B cell (primary cell): ENCODE data around the gene CFAP61. TPM values are rescaled to one million over a fixed set of nuclear protein-coding genes. Genes with fewer than 3 reads are reported as not detected.

Experiments used
- ATAC-seq: fragments of 200-7000 bp; cut with Tn5 transposase; one replicate; pipeline ENCODE4 v1.10.0; 2021; ENCODE audit warnings: low read depth, mild to moderate bottlenecking, moderate number of reproducible peaks, moderate library complexity
- CTCF ChIA-PET: fragments of 350-600 bp; sonication (Branson Sonifier 250); formaldehyde crosslinking; loops from one replicate; lab custom pipeline; 2021; ENCODE audit warnings: antibody characterized with exemption, inconsistent platforms; lab: Charles Lee
- POLR2A ChIA-PET: fragments of 350-600 bp; sonication (Branson Sonifier 250); formaldehyde crosslinking; loops from one replicate; lab custom pipeline; 2021; ENCODE audit warnings: antibody characterized with exemption; lab: Charles Lee
- DNase-seq: peaks from one replicate; pipeline ENCODE4 v3.0.0; 2013
- H2AFZ ChIP-seq: 2 replicates; pipeline ENCODE4 v1.6.1; 2012; ENCODE audit warnings: mild to moderate bottlenecking, low read depth, low read length; ENCODE audit not compliant: insufficient read depth, poor library complexity, severe bottlenecking
- H3K27ac ChIP-seq, 2 donors: 1 replicate in 1 of 2; 2 replicates in 1 of 2; pipeline ENCODE4 v1.5.1; 2012 to 2013; ENCODE audit warnings: low read length in 2 of 2, mild to moderate bottlenecking in 2 of 2, moderate library complexity in 1 of 2
- H3K27me3 ChIP-seq, 4 experiments: fragments of 200-600 bp in 1 of 4; sonication (generic) in 1 of 4; replicated peaks in 1 of 4; 1 replicate in 2 of 4; 2 replicates in 2 of 4; pipeline versions ENCODE4 v1.6.1 to v1.7.0; 2013 to 2016; ENCODE audit warnings: low read length in 3 of 4, mild to moderate bottlenecking in 2 of 4, mixed read lengths in 1 of 4, moderate library complexity in 1 of 4; ENCODE audit not compliant: insufficient read depth in 4 of 4, control insufficient read depth in 3 of 4; ENCODE audit errors: control extremely low read depth in 1 of 4
- H3K36me3 ChIP-seq, 2 experiments: replicated peaks in 1 of 2; 1 replicate in 1 of 2; 2 replicates in 1 of 2; pipeline versions ENCODE4 v1.6.1 to v1.7.1; 2013; ENCODE audit warnings: low read length in 1 of 2; ENCODE audit not compliant: insufficient read depth in 2 of 2, control insufficient read depth in 1 of 2; ENCODE audit errors: control extremely low read depth in 1 of 2, extremely low read depth in 1 of 2
- H3K4me1 ChIP-seq, 2 donors: fragments of 200-600 bp in 1 of 2; sonication (generic) in 1 of 2; 1 replicate in 1 of 2; 2 replicates in 1 of 2; pipeline versions ENCODE4 v1.5.1 to v1.6.1; 2013 to 2017; ENCODE audit warnings: low read length in 2 of 2; ENCODE audit not compliant: control insufficient read depth in 2 of 2, insufficient read depth in 2 of 2
- H3K4me2 ChIP-seq: replicated peaks from 2 replicates; pipeline ENCODE3; 2012; ENCODE audit warnings: mild to moderate bottlenecking, low read depth, low read length; ENCODE audit not compliant: poor library complexity, severe bottlenecking
- H3K4me3 ChIP-seq, 5 experiments: fragments of 200-600 bp in 1 of 5; sonication (generic) in 1 of 5; 1 replicate in 3 of 5; 2 replicates in 2 of 5; pipeline versions ENCODE4 v1.5.1 to v1.7.0; 2011 to 2016; ENCODE audit warnings: low read length in 4 of 5, mild to moderate bottlenecking in 4 of 5, low read depth in 2 of 5, control low read depth in 1 of 5, moderate library complexity in 1 of 5; ENCODE audit not compliant: insufficient read depth in 1 of 5; ENCODE audit errors: control extremely low read depth in 1 of 5, extremely low read depth in 1 of 5
- H3K79me2 ChIP-seq: fragments of 200-600 bp; sonication (generic); one replicate; pipeline ENCODE4 v1.6.0; 2016; ENCODE audit warnings: low read length; ENCODE audit not compliant: control insufficient read depth, insufficient read depth
- H3K9ac ChIP-seq: fragments of 200-600 bp; sonication (generic); 2 replicates; pipeline ENCODE4 v1.6.1; 2017; ENCODE audit warnings: mild to moderate bottlenecking, low read length, moderate library complexity
- H3K9me3 ChIP-seq, 3 donors: one replicate each; pipeline versions ENCODE4 v1.6.1 to v1.7.1; 2013; ENCODE audit warnings: low read length in 2 of 3; ENCODE audit not compliant: control insufficient read depth in 2 of 3, insufficient read depth in 1 of 3; ENCODE audit errors: control extremely low read depth in 1 of 3
- H4K20me1 ChIP-seq: 2 replicates; pipeline ENCODE4 v1.6.0; 2012; ENCODE audit warnings: mild to moderate bottlenecking, low read length; ENCODE audit not compliant: insufficient read depth, control insufficient read depth, poor library complexity, severe bottlenecking
- H3K27ac Mint-ChIP-seq: one replicate; pipeline ENCODE4 v1.8.0; 2021; ENCODE audit warnings: mixed read lengths
- H3K27me3 Mint-ChIP-seq: one replicate; pipeline ENCODE4 v1.8.0; 2021; ENCODE audit warnings: mixed read lengths
- H3K4me1 Mint-ChIP-seq: one replicate; pipeline ENCODE4 v1.8.0; 2021; ENCODE audit warnings: mixed read lengths
- H3K4me3 Mint-ChIP-seq: one replicate; pipeline ENCODE4 v1.8.0; 2021; ENCODE audit warnings: mixed read lengths
- H3K9me3 Mint-ChIP-seq: one replicate; pipeline ENCODE4 v1.8.0; 2022; ENCODE audit warnings: mixed read lengths; ENCODE audit not compliant: insufficient read depth
- CTCF ChIP-seq: fragments of 200-600 bp; IDR thresholded peaks from one replicate; pipeline ENCODE4 v1.8.0; 2022; ENCODE audit warnings: antibody characterized with exemption, mild to moderate bottlenecking
- EZH2 ChIP-seq: IDR thresholded peaks from 2 replicates; pipeline ENCODE4 v1.6.1; 2012; ENCODE audit warnings: borderline replicate concordance, low read depth, mild to moderate bottlenecking, moderate library complexity, low read length; ENCODE audit not compliant: insufficient read depth, poor library complexity, severe bottlenecking
- WGBS: methylation state at CpG from one replicate; pipeline ENCODE4 v1.1.5; 2013; ENCODE audit warnings: missing lambda C conversion rate; ENCODE audit not compliant: insufficient coverage; 5-methylcytosine and 5-hydroxymethylcytosine counted together
- intact Hi-C: fragments of 100-400 bp; cut with micrococcal nuclease; formaldehyde crosslinking; loops from one replicate; pipeline ENCODE4 v1.10.0; 2022
- polyA plus RNA-seq: library from polyadenylated mRNA; depleted of rRNA; stranded (reverse); fragments of >200 nt; gene quantifications from 2 replicates; pipeline ENCODE4 v1.2.3, GENCODE V29; 2012
- total RNA-seq, 2 donors: library from RNA; stranded (reverse); fragments of 120-200 nt in 1 of 2; gene quantifications; 1 replicate in 1 of 2; 2 replicates in 1 of 2; pipeline versions ENCODE4 v1.2.3 to v1.2.4, GENCODE V29; 2013 to 2022

CFAP61 gene
- total and polyA plus RNA-seq, 2 donors (not counting 1 experiment from before 2014, with no cell fraction given) = not detected

DNA sequence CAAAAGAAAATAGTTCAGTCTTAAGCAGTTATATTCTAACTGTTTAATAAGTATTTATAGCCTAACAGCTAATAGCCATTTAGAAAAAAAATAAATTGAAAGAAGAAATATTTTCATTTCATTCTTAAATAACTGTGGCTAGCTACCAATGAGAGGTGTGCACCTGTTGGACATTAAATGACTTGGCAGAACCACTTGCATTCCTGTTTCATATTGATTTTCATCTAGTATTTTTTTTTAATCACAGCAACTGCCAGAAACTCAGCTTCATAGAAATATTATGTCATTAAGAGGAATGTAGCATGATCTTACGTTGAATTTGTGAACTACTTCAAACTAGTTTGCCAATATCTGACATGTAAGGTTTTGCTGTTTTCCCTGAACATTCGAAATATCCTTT, 25.0 kb upstream of the CFAP61 start:
- Histone ChIP-seq H3K4me2 (no peak overlapping the region), H2AFZ (no peak overlapping the region), H4K20me1 (peaks cover 7% of the 10 kb centered on the region), H3K9me3 (no peaks in the 10 kb centered on the region), H3K79me2 (peaks cover 23% of the 10 kb centered on the region), H3K4me3 (no peak overlapping the region), H3K36me3 (peaks cover 12 to 48% of the 10 kb centered on the region in 2 experiments), H3K9ac (no peak overlapping the region), H3K27me3 (no peaks in the 10 kb centered on the region), H3K4me1 (no peaks in the 10 kb centered on the region), H3K27ac (no peak overlapping the region)
- intact Hi-C loops = no loop called here
- POLR2A ChIA-PET = no interaction called here
- Mint-ChIP-seq H3K4me1 (no peaks in the 10 kb centered on the region), H3K9me3 (no peaks in the 10 kb centered on the region), H3K27me3 (no peaks in the 10 kb centered on the region), H3K4me3 (no peak overlapping the region), H3K27ac (no peak overlapping the region)
- CTCF ChIA-PET = interaction anchor here (0.8 kb wide), 1 partner anchor 12 kb away, joined by 3 read pairs; no protein-coding TSS in a partner anchor
- ATAC-seq = no peak
- no peak for DNase-seq
- TF ChIP-seq CTCF (no peak), EZH2 (no peak)
- WGBS = 60% methylated on average over 1 of the region's 2 CpGs

- Mint-ChIP-seq H3K27me3 (no peaks in the 10 kb centered on the region), H3K9me3 (no peaks in the 10 kb centered on the region), H3K4me3 (no peak overlapping the region), H3K4me1 (no peaks in the 10 kb centered on the region), H3K27ac (no peak overlapping the region)
- Histone ChIP-seq H4K20me1 (peaks cover 5% of the 10 kb centered on the region), H3K4me1 (no peaks in the 10 kb centered on the region), H2AFZ (no peak overlapping the region), H3K9me3 (no peaks in the 10 kb centered on the region), H3K4me2 (no peak overlapping the region), H3K4me3 (no peak overlapping the region), H3K27me3 (no peaks in the 10 kb centered on the region), H3K79me2 (no peaks in the 10 kb centered on the region), H3K9ac (no peak overlapping the region), H3K27ac (peak overlapping the region in 1 of 2 donors; percentile 32), H3K36me3 (peaks cover 11 to 70% of the 10 kb centered on the region in 2 experiments)
- ChIA-PET POLR2A (no interaction called here), CTCF (interaction anchor here (2.1 kb wide), 1 partner anchor 15 kb away, joined by 7 read pairs; the partner anchor contains the start of gene NAA20)
- 100% methylated on average over 1 of the region's 5 CpGs for WGBS
- no peak for TF ChIP-seq EZH2
- no peak for TF ChIP-seq CTCF
- DNase-seq (no peak), ATAC-seq (no peak)
- intact Hi-C loops = no loop called here
These were observed 20.5 kb upstream of the CFAP61 start for GRCh38 chr20:20031790-20032189.
